HCT116 (cell line): Measurements from ENCODE around the gene MTURN. TPM values are rescaled to one million over a fixed set of nuclear protein-coding genes. Genes with fewer than 3 reads are reported as not detected.

Source experiments
- ATAC-seq: fragments of 200-7000 bp; cut with Tn5 transposase; 2 replicates; pipeline ENCODE4 v1.9.1; 2020; ENCODE audit warnings: mild to moderate bottlenecking, moderate library complexity
- BruUV-seq: library from RNA; stranded (reverse); fragments of 400-500 nt; replicated peaks from 2 replicates; lab custom pipeline; 2021; lab: Mats Ljungman, UMichigan
- CTCF ChIA-PET: fragments of 300-600 bp; sonication (Branson Sonifier 250); formaldehyde crosslinking; loops from one replicate; lab custom pipeline; 2021; ENCODE audit warnings: antibody characterized with exemption; lab: Charles Lee
- POLR2A ChIA-PET: fragments of 300-600, 350-600 bp; sonication (Branson Sonifier 250); formaldehyde crosslinking; loops from one replicate; lab custom pipeline; 2021; ENCODE audit warnings: antibody characterized with exemption; lab: Charles Lee
- RAD21 ChIA-PET, 2 experiments: fragments of 300-600 bp; sonication (Branson Sonifier 250); formaldehyde crosslinking; loops; one replicate each; lab custom pipeline; 2023; ENCODE audit warnings: low total read pairs in 2 of 2; ENCODE audit not compliant: uncharacterized antibody in 2 of 2, unreplicated experiment in 2 of 2, low non-redundant PET in 1 of 2; lab: Charles Lee
- DNase-seq: peaks from one replicate; pipeline ENCODE4 v3.0.0-alpha.2; 2010; ENCODE audit warnings: low read depth, low spot score
- H2AFZ ChIP-seq: fragments of 200-600 bp; shearing (Covaris generic), sonication (generic); 2 replicates; pipeline ENCODE4 v1.6.1; 2017; ENCODE audit warnings: low read depth, mixed run types, mixed read lengths, antibody characterized with exemption, low read length; ENCODE audit not compliant: poor library complexity, severe bottlenecking
- H3K27ac ChIP-seq: 2 replicates; pipeline ENCODE4 v1.5.1; 2012; ENCODE audit warnings: low read depth, low read length
- H3K27me3 ChIP-seq: fragments of 200-600 bp; sonication (generic); 2 replicates; pipeline ENCODE4 v1.6.1; 2016; ENCODE audit warnings: mixed run types, low read length, mixed read lengths; ENCODE audit not compliant: insufficient read depth
- H3K36me3 ChIP-seq, 2 experiments: fragments of 200-500 bp in 1 of 2; fragments of 200-600 bp in 1 of 2; sonication (Bioruptor generic) in 1 of 2; sonication (generic) in 1 of 2; 2 replicates each; pipeline versions ENCODE4 v1.5.1 to v1.6.1; 2014 to 2016; ENCODE audit warnings: low read length in 2 of 2, inconsistent platforms in 1 of 2, mixed read lengths in 1 of 2, mixed run types in 1 of 2; ENCODE audit not compliant: insufficient read depth in 2 of 2, control insufficient read depth in 1 of 2
- H3K4me1 ChIP-seq, 2 experiments: fragments of 200-600 bp in 1 of 2; sonication (generic) in 1 of 2; 2 replicates each; pipeline versions ENCODE4 v1.5.1 to v1.6.1; 2012 to 2017; ENCODE audit warnings: low read length in 2 of 2, inconsistent platforms in 1 of 2, mild to moderate bottlenecking in 1 of 2, mixed read lengths in 1 of 2, mixed run types in 1 of 2, moderate library complexity in 1 of 2; ENCODE audit not compliant: insufficient read depth in 2 of 2, control insufficient read depth in 1 of 2
- H3K4me2 ChIP-seq: fragments of 200-600 bp; sonication (generic); 2 replicates; pipeline ENCODE4 v1.6.1; 2017; ENCODE audit warnings: mixed run types, low read length, mixed read lengths
- H3K4me3 ChIP-seq, 2 experiments: fragments of 200-600 bp in 1 of 2; sonication (generic) in 1 of 2; replicated peaks in 1 of 2; 2 replicates each; pipeline ENCODE4 v1.5.1; 2011 to 2016; ENCODE audit warnings: low read length in 2 of 2, control low read depth in 1 of 2, low read depth in 1 of 2, mild to moderate bottlenecking in 1 of 2, mixed read lengths in 1 of 2, mixed run types in 1 of 2
- H3K79me2 ChIP-seq: fragments of 200-600 bp; sonication (generic); 2 replicates; pipeline ENCODE4 v1.6.1; 2017; ENCODE audit warnings: mild to moderate bottlenecking, mixed run types, low read length, moderate library complexity, mixed read lengths; ENCODE audit not compliant: insufficient read depth
- H3K9ac ChIP-seq: fragments of 200-600 bp; sonication (generic); 2 replicates; pipeline ENCODE4 v1.6.1; 2016; ENCODE audit warnings: low read length, mixed read lengths
- H3K9me2 ChIP-seq: fragments of 200-600 bp; sonication (generic), shearing (Covaris generic); 2 replicates; pipeline ENCODE4 v1.6.1; 2017; ENCODE audit warnings: mixed run types, mild to moderate bottlenecking, moderate library complexity; ENCODE audit not compliant: insufficient read depth
- H3K9me3 ChIP-seq, 2 experiments: fragments of 200-500 bp in 1 of 2; fragments of 200-600 bp in 1 of 2; sonication (Bioruptor generic) in 1 of 2; sonication (generic) in 1 of 2; 2 replicates each; pipeline ENCODE4 v1.6.1; 2014 to 2017; ENCODE audit warnings: low read length in 2 of 2, mixed read lengths in 2 of 2, inconsistent platforms in 1 of 2, low read depth in 1 of 2, mild to moderate bottlenecking in 1 of 2, mixed run types in 1 of 2, moderate library complexity in 1 of 2; ENCODE audit not compliant: control insufficient read depth in 1 of 2, insufficient read depth in 1 of 2
- H4K20me1 ChIP-seq: fragments of 200-600 bp; sonication (generic), shearing (Covaris generic); 2 replicates; pipeline ENCODE4 v1.6.1; 2017; ENCODE audit warnings: mixed run types, mild to moderate bottlenecking, moderate library complexity; ENCODE audit not compliant: insufficient read depth
- CBX3 ChIP-seq: IDR thresholded peaks from 2 replicates; pipeline ENCODE4 v1.6.1; 2012; ENCODE audit warnings: low read depth
- ELF1 ChIP-seq: IDR thresholded peaks from 2 replicates; pipeline ENCODE4 v1.6.1; 2012; ENCODE audit warnings: low read depth, borderline replicate concordance
- EZH2 ChIP-seq: fragments of 200-600 bp; sonication (generic); IDR thresholded peaks from 2 replicates; pipeline ENCODE4 v1.6.1; 2017; ENCODE audit warnings: antibody characterized with exemption, mixed run types
- EZH2phosphoT487 ChIP-seq: fragments of 200-600 bp; IDR thresholded peaks from 2 replicates; pipeline ENCODE4 v1.6.1; 2018; ENCODE audit warnings: antibody characterized with exemption, borderline replicate concordance
- FOSL1 ChIP-seq: IDR thresholded peaks from 2 replicates; pipeline ENCODE4 v1.6.1; 2012; ENCODE audit warnings: low read depth
- JUND ChIP-seq: IDR thresholded peaks from 2 replicates; pipeline ENCODE4 v1.6.1; 2012
- SIN3A ChIP-seq: IDR thresholded peaks from 2 replicates; pipeline ENCODE4 v1.6.1; 2012; ENCODE audit warnings: low read depth
- SP1 ChIP-seq: IDR thresholded peaks from 2 replicates; pipeline ENCODE4 v1.6.1; 2012; ENCODE audit warnings: low read depth
- SRF ChIP-seq: IDR thresholded peaks from 2 replicates; pipeline ENCODE4 v1.6.1; 2012; ENCODE audit warnings: low read depth
- TCF7L2 ChIP-seq: IDR thresholded peaks from 2 replicates; pipeline ENCODE4 v1.7.0; 2011; ENCODE audit warnings: borderline replicate concordance, inconsistent platforms; ENCODE audit not compliant: insufficient read depth, insufficient read length; ENCODE audit errors: extremely low read depth
- YY1 ChIP-seq: IDR thresholded peaks from 2 replicates; pipeline ENCODE4 v1.6.1; 2011; ENCODE audit warnings: low read length, low read depth, moderate library complexity, mild to moderate bottlenecking; ENCODE audit not compliant: insufficient replicate concordance; ENCODE audit errors: extremely low read depth
- ZFX ChIP-seq: fragments of 450-650 bp; IDR thresholded peaks from 2 replicates; pipeline ENCODE4 v1.6.1; 2017
- intact Hi-C: fragments of 100-400 bp; cut with micrococcal nuclease; formaldehyde crosslinking; loops from 2 replicates; pipeline ENCODE4 v1.10.0; 2022
- total RNA-seq: library from RNA; stranded (reverse); gene quantifications from one replicate; pipeline ENCODE4 v1.2.1, GENCODE V29; 2021; ENCODE audit not compliant: unreplicated experiment
- TF ChIP-seq, protein P1 (sequence below): IDR thresholded peaks from 2 replicates; pipeline ENCODE4 v1.6.1; 2012

The MTURN gene
- total RNA-seq, 1 experiment from 2014 or later, result 7.5 TPM

DNA sequence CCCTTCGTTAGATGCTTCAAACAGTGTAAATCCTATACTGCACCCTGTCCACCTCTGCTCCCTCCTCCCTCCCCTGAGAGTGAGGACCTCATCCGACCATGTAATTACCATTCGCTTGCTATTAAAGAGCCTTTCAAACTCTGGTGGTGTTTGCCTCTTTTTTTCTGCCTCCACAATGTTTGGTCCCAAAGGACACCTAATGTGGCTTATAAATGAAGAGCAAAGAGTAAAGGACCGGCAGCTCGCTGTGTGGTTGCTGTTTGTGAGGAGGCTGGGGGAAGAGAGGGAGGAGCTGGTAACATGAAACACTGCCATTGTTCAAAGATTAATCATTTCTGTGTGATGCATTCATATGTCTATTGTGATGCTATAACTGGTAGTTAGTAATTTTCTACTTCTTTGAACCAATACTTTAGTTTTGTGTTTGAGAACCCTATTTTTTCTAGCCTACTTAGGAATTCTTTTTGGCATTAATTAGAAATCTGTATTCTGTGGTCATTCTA is 27.9 kb downstream of the MTURN start:
- no peak for TF ChIP-seq EZH2
- TF ChIP-seq JUND, result no peak
- no peak for TF ChIP-seq EZH2phosphoT487
- no peak for TF ChIP-seq SIN3A
- no peak for TF ChIP-seq ELF1
- no peak for TF ChIP-seq CBX3
- no peak for TF ChIP-seq SRF
- no peak for TF ChIP-seq YY1
- TF ChIP-seq ZFX, result no peak
- no peak for TF ChIP-seq FOSL1
- no peak for TF ChIP-seq TCF7L2
- TF ChIP-seq, protein P1, sequence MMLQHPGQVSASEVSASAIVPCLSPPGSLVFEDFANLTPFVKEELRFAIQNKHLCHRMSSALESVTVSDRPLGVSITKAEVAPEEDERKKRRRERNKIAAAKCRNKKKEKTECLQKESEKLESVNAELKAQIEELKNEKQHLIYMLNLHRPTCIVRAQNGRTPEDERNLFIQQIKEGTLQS, result no peak
- TF ChIP-seq SP1, result no peak
- TF ChIP-seq, all 23 proteins: peak for 0
- Histone ChIP-seq H3K36me3 (no peaks in the 10 kb centered on the region), H3K79me2 (no peaks in the 10 kb centered on the region), H3K4me2 (no peak overlapping the region), H3K9ac (no peak overlapping the region), H3K9me2 (no peaks in the 10 kb centered on the region), H3K4me1 (peaks cover 0 to 17% of the 10 kb centered on the region in 2 experiments; a peak in 2 of 4 replicates), H3K4me3 (no peak overlapping the region), H3K27me3 (no peaks in the 10 kb centered on the region), H2AFZ (no peak overlapping the region), H4K20me1 (no peaks in the 10 kb centered on the region), H3K9me3 (no peaks in the 10 kb centered on the region), H3K27ac (no peak overlapping the region)
- no TSS peak for BruUV-seq
- intact Hi-C loops, result loop anchor here (10.0 kb wide), 1 partner anchor 582 kb away; no protein-coding TSS in a partner anchor
- RAD21 ChIA-PET, result no interaction called here
- ATAC-seq (no peak), DNase-seq (no peak)
- CTCF ChIA-PET, result no interaction called here
- POLR2A ChIA-PET, result no interaction called here
